GM23248 (cell line): ENCODE results near the gene CPPED1. TPM values are rescaled to one million over a fixed set of nuclear protein-coding genes. Genes with fewer than 3 reads are reported as not detected.

ENCODE experiments used
- DNase-seq: peaks from one replicate; pipeline ENCODE4 v3.0.0-alpha.2; 2015
- H2AFZ ChIP-seq: fragments of 200-600 bp; sonication (generic); 2 replicates; pipeline ENCODE4 v1.6.1; 2016; ENCODE audit warnings: antibody characterized with exemption
- H3F3A ChIP-seq: fragments of 200-600 bp; sonication (generic); 2 replicates; pipeline ENCODE4 v1.6.1; 2016; ENCODE audit warnings: mild to moderate bottlenecking, antibody characterized with exemption, mixed run types; ENCODE audit not compliant: insufficient read depth
- H3K27ac ChIP-seq: fragments of 200-600 bp; sonication (generic); 2 replicates; pipeline ENCODE4 v1.5.1; 2016; ENCODE audit warnings: mild to moderate bottlenecking
- H3K27me3 ChIP-seq: fragments of 200-600 bp; sonication (generic); replicated peaks from 2 replicates; pipeline ENCODE4 v1.6.1; 2016; ENCODE audit warnings: mild to moderate bottlenecking; ENCODE audit not compliant: insufficient read depth
- H3K36me3 ChIP-seq: fragments of 200-600 bp; sonication (generic); 2 replicates; pipeline ENCODE4 v1.6.1; 2016; ENCODE audit warnings: low read depth, mild to moderate bottlenecking
- H3K4me1 ChIP-seq: fragments of 200-600 bp; sonication (generic); 2 replicates; pipeline ENCODE4 v1.6.1; 2016; ENCODE audit warnings: mild to moderate bottlenecking; ENCODE audit not compliant: insufficient read depth
- H3K4me2 ChIP-seq: fragments of 200-600 bp; sonication (generic); one replicate; pipeline ENCODE4 v1.6.1; 2016; ENCODE audit warnings: mild to moderate bottlenecking; ENCODE audit not compliant: unreplicated experiment
- H3K4me3 ChIP-seq: fragments of 200-600 bp; sonication (generic); 2 replicates; pipeline ENCODE4 v1.5.1; 2016; ENCODE audit warnings: mild to moderate bottlenecking
- H3K79me2 ChIP-seq: fragments of 200-600 bp; sonication (generic); 2 replicates; pipeline ENCODE4 v1.6.1; 2016; ENCODE audit warnings: mild to moderate bottlenecking; ENCODE audit not compliant: insufficient read depth
- H3K9ac ChIP-seq: fragments of 200-600 bp; sonication (generic); 2 replicates; pipeline ENCODE4 v1.6.1; 2016; ENCODE audit warnings: mild to moderate bottlenecking
- H3K9me2 ChIP-seq: fragments of 200-600 bp; sonication (generic); 2 replicates; pipeline ENCODE4 v1.6.1; 2016; ENCODE audit warnings: mixed run types, mild to moderate bottlenecking, moderate library complexity; ENCODE audit not compliant: insufficient read depth
- H3K9me3 ChIP-seq: fragments of 200-600 bp; sonication (generic); one replicate; pipeline ENCODE4 v1.6.1; 2017; ENCODE audit warnings: low read depth
- H4K20me1 ChIP-seq: fragments of 200-600 bp; sonication (generic); 2 replicates; pipeline ENCODE4 v1.6.0; 2016; ENCODE audit not compliant: insufficient read depth
- EZH2 ChIP-seq: fragments of 200-600 bp; sonication (generic); IDR thresholded peaks from 2 replicates; pipeline ENCODE4 v1.6.1; 2018; ENCODE audit warnings: antibody characterized with exemption, mild to moderate bottlenecking; ENCODE audit not compliant: insufficient read depth, poor library complexity, severe bottlenecking
- EZH2phosphoT487 ChIP-seq: fragments of 200-600 bp; sonication (generic); IDR thresholded peaks from 2 replicates; pipeline ENCODE4 v1.6.1; 2018; ENCODE audit warnings: antibody characterized with exemption, moderate library complexity, mild to moderate bottlenecking, low read depth; ENCODE audit not compliant: insufficient read depth
- WGBS, 2 experiments: methylation state at CpG; one replicate each; pipeline ENCODE4 v1.1.6; 2015 to 2017; ENCODE audit warnings: low lambda C conversion rate in 2 of 2, low coverage in 1 of 2; ENCODE audit errors: missing lambda C conversion rate in 2 of 2; 5-methylcytosine and 5-hydroxymethylcytosine counted together
- in situ Hi-C: fragments of 300-500 bp; cut with MboI; formaldehyde crosslinking; loops from 2 replicates; pipeline ENCODE4 v1.15.0; 2020
- polyA plus RNA-seq: library from polyadenylated mRNA; unstranded; fragments of >200 nt; fragmentation: Nextera tagmentation; extraction: Ambion mirVana; gene quantifications from 2 replicates; pipeline ENCODE4 v1.2.1, GENCODE V29; 2016
- total RNA-seq: library from RNA; depleted of rRNA; stranded (reverse); fragments of >200 nt; shearing (Covaris generic); gene quantifications from 2 replicates; pipeline ENCODE4 v1.2.3, GENCODE V29; 2014

The CPPED1 gene
- total and polyA plus RNA-seq, 2 experiments from 2014 or later = 11.7 to 39.1 TPM

DNA sequence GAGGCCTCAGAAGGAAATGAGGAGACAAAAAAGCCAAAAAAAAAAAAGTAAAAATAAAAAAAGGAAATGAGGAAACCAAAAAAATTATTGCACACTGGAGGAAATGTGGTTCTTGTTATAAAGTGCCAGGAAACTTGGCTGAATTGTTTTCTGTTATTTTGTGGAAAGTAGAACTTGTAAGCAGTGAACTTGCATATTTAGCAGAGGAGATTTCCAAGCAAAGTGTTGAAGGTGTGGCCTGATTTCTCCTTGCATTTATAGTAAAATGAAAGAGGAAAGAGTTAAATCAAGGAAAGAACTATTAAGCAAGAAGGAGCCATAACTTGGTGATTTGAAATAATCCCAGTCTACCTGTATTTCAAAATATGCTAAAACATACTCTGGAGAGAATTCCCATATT, 34.1 kb upstream of the CPPED1 start:
- no peaks in the 10 kb centered on the region for H3F3A ChIP-seq
- no peaks in the 10 kb centered on the region for H3K4me1 ChIP-seq
- no peak overlapping the region for H3K27ac ChIP-seq
- in situ Hi-C loops = no loop called here
- TF ChIP-seq EZH2phosphoT487 = no peak
- TF ChIP-seq EZH2 = no peak
- H4K20me1 ChIP-seq = no peaks in the 10 kb centered on the region
- no peaks in the 10 kb centered on the region for H3K36me3 ChIP-seq
- no peaks in the 10 kb centered on the region for H3K27me3 ChIP-seq
- no peaks in the 10 kb centered on the region for H3K9me3 ChIP-seq
- H3K9ac ChIP-seq = no peak overlapping the region
- DNase-seq = no peak
- no peak overlapping the region for H2AFZ ChIP-seq
- H3K79me2 ChIP-seq = no peaks in the 10 kb centered on the region
- no peak overlapping the region for H3K4me2 ChIP-seq
- H3K9me2 ChIP-seq = no peaks in the 10 kb centered on the region
- H3K4me3 ChIP-seq = no peak overlapping the region

GRCh38 chr16:12837291-12837690, 33.6 kb upstream of the CPPED1 start:
- in situ Hi-C loops = no loop called here
- TF ChIP-seq EZH2 (no peak), EZH2phosphoT487 (no peak)
- Histone ChIP-seq H3K4me2 (no peak overlapping the region), H3K4me3 (no peak overlapping the region), H3K9ac (no peak overlapping the region), H3K27me3 (no peaks in the 10 kb centered on the region), H3K79me2 (no peaks in the 10 kb centered on the region), H4K20me1 (no peaks in the 10 kb centered on the region), H2AFZ (no peak overlapping the region), H3F3A (no peaks in the 10 kb centered on the region), H3K9me3 (no peaks in the 10 kb centered on the region), H3K27ac (no peak overlapping the region), H3K4me1 (no peaks in the 10 kb centered on the region), H3K36me3 (no peaks in the 10 kb centered on the region), H3K9me2 (no peaks in the 10 kb centered on the region)
- no peak for DNase-seq
- WGBS, 2 experiments = 29 to 50% methylated on average over 1 of the region's 1 CpG

- H3K4me2 ChIP-seq = no peak overlapping the region
- in situ Hi-C loops = no loop called here
- peak; percentile 45 for DNase-seq
These were observed 30.2 kb upstream of the CPPED1 start for GRCh38 chr16:12833926-12834325.

DNA sequence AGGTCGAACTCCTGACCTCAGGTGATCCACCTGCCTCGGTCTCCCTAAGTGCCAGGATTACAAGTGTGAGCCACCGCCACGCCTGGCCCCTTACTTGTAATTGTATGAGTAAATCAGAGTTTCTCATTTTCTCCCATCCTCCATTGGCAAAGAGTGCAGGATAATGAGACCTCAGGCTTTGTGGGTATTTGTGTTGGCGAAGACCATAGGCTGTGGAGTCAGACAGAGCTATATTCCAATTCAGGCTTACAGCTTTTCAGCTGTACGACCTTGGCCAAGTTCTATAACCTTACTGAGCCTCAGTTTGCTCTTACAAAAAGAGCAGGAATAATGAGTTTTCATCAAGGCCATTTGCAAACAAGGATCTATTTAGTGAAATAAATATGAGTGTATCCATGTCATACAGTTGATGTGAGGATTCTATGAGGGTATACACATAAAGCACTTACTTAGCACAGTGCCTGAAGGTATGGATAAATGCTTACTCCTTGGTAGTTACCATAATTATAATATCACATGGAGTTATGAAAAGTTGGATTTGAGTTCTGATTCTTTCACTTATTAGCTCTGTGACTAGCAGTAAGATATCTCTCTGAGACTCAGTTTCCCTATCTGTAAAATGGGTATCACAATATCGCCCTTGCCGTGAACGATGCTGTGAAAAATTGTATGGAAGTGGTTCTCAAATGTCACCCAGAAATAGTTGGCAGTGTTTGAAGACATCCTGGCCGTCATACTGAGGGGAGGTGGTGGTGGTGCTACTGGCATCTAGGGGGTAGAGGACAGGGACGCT, 25.6 kb upstream of the CPPED1 start:
- H3K9ac ChIP-seq = no peak overlapping the region
- H3F3A ChIP-seq = no peaks in the 10 kb centered on the region
- in situ Hi-C loops = no loop called here
- H2AFZ ChIP-seq = no peak overlapping the region
- 58 to 59% methylated on average over 11 of the region's 11 CpGs for WGBS, 2 experiments
- no peak overlapping the region for H3K4me2 ChIP-seq
- no peak overlapping the region for H3K27ac ChIP-seq
- TF ChIP-seq EZH2phosphoT487 = no peak
- TF ChIP-seq EZH2 = no peak
- no peak for DNase-seq
- no peaks in the 10 kb centered on the region for H3K9me3 ChIP-seq
- H3K9me2 ChIP-seq = no peaks in the 10 kb centered on the region
- no peaks in the 10 kb centered on the region for H3K79me2 ChIP-seq
- no peaks in the 10 kb centered on the region for H3K4me1 ChIP-seq
- H3K4me3 ChIP-seq = no peak overlapping the region
- H4K20me1 ChIP-seq = no peaks in the 10 kb centered on the region
- no peaks in the 10 kb centered on the region for H3K27me3 ChIP-seq
- no peaks in the 10 kb centered on the region for H3K36me3 ChIP-seq

More at GRCh38 chr16:12833926-12834325, 30.2 kb upstream of the CPPED1 start:
- Histone ChIP-seq H3K27me3 (no peaks in the 10 kb centered on the region), H3K36me3 (no peaks in the 10 kb centered on the region), H3K9me3 (no peaks in the 10 kb centered on the region), H3K4me1 (no peaks in the 10 kb centered on the region), H3K9ac (no peak overlapping the region), H3K4me3 (no peak overlapping the region), H4K20me1 (no peaks in the 10 kb centered on the region), H3F3A (no peaks in the 10 kb centered on the region), H2AFZ (no peak overlapping the region), H3K79me2 (no peaks in the 10 kb centered on the region), H3K27ac (no peak overlapping the region), H3K9me2 (no peaks in the 10 kb centered on the region)
- TF ChIP-seq EZH2 (no peak), EZH2phosphoT487 (no peak)
- WGBS, 2 experiments = 51 to 54% methylated on average over 10 of the region's 10 CpGs

DNA sequence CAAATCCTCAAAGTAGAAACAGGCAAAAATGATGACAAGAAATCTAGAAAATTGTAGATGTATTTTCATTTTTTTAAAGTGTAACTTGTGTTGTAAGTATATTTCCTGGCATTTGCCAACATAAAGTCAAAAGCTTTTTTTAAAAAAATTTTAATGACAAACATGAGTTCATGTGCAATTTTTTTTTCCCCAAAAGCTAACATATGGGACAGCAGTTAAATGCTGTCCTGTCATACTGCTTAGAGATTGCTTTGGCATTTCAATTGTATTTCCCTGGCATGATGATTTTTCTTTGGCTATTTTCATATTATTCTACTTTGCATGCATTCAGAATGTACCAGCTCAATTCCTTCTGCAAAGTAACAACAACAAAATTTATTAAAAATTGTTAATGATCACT, 24.5 kb upstream of the CPPED1 start:
- H3K4me1 ChIP-seq = no peaks in the 10 kb centered on the region
- no peak overlapping the region for H3K4me3 ChIP-seq
- H3K36me3 ChIP-seq = no peaks in the 10 kb centered on the region
- H2AFZ ChIP-seq = no peak overlapping the region
- no peaks in the 10 kb centered on the region for H4K20me1 ChIP-seq
- H3K9me2 ChIP-seq = no peaks in the 10 kb centered on the region
- no peaks in the 10 kb centered on the region for H3K79me2 ChIP-seq
- H3K4me2 ChIP-seq = no peak overlapping the region
- H3K9ac ChIP-seq = no peak overlapping the region
- no peak for DNase-seq
- TF ChIP-seq EZH2 (no peak), EZH2phosphoT487 (no peak)
- H3F3A ChIP-seq = no peaks in the 10 kb centered on the region
- no peaks in the 10 kb centered on the region for H3K9me3 ChIP-seq
- no peaks in the 10 kb centered on the region for H3K27me3 ChIP-seq
- in situ Hi-C loops = no loop called here
- H3K27ac ChIP-seq = no peak overlapping the region
